ENCODE results near the gene PHLDB3.

- TF ChIP-seq CTCF (conservative IDR thresholded peaks at IDR 0.05; ENCODE audit: low read depth, low read length) = no peak
- no peak for TF ChIP-seq MAZ (IDR thresholded peaks at IDR 0.05; ENCODE audit: borderline replicate concordance, low read depth, low read length)
- no peak for TF ChIP-seq CHD1 (IDR thresholded peaks at IDR 0.05; ENCODE audit: low read depth, low read length)
- TF ChIP-seq FOS (IDR thresholded peaks at IDR 0.05; ENCODE audit: low read depth, low read length) = no peak
Observed at GRCh38 chr19:43496960-43497359, 7.6 kb downstream of the PHLDB3 start.
